ENCODE results near the gene INPP5D.

INPP5D gene

DNA sequence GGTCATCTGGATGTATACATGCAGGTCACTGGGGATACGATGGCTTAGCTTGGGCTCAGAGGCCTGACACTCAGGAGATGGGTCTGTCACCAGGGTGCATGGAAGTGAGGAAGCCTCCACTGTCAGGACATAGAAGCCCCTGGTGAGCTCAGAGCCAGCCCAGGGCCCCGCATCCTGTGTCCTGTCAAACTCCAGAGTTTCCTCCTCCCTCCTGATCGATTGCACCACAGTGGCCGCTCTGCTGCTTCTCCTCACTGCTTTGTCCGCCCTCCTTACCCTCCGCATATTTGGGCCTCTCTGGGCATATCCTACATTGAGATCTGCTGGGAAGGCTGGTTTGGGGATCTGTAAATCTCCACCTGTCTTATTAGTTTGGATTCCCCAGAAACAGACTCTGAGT is 153.8 kb downstream of the INPP5D start:
- DNase-seq = no peak

DNA sequence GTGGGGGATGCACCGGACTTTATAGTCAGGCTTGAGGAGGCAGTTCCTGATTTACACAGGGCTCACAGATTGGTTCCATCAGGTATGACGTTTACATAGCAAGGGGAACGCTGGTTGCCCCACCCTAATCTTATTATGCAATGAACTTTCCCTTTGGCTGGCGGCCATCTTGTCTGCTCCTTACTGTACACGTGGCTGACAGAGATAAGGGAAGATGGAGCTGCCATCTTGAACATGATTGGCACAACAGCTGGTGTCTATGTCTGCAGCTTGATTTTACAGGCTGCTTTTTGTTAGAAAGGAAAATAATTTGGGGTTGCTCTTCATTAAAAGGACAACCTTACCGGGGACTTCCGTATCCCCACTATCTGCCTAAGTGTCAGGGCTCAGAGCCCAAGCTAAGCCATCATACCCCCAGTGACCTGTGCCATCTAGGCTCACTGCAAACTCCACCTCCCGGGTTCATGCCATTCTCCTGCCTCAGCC is 157.8 kb downstream of the INPP5D start:
- no peak for DNase-seq

DNA sequence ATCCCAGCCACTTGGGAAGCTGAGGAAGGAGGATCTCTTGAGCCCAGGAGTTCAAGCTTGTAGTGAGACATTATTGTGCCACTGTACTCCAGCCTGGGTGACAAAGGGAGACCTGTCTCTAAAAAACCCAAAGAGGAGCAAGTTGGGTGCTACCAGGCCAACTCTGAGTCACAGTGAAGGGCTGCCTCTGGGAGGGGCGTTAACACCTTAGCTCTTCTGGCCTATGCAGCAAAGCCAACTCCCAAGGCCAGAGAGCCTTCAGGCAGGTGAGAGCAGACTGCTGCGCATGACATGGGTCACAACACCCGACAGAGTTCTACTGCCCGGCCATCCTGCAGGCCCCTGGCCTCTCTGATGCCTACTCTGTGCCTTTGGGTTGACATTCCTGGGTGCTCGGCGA is 158.7 kb downstream of the INPP5D start:
- DNase-seq = no peak

DNA sequence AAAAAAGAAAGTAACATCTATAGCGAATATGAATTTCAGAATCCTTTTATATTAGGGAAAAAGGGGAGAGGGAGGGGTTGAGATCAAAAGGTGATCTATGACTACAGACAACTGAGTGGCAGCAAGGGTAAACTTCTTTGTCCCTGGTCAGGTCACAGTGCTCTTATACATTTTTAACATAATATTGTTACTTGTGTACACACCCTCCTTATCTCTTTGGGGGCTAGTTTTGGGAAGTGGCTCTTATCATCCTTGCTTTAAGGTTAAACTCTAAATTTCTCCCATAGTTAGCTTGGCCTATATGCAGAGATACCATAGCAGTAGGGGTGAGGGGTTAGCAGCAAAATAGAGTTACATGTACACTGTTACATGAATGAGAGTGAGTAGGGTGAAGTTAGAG is 159.7 kb downstream of the INPP5D start:
- DNase-seq = no peak

DNA sequence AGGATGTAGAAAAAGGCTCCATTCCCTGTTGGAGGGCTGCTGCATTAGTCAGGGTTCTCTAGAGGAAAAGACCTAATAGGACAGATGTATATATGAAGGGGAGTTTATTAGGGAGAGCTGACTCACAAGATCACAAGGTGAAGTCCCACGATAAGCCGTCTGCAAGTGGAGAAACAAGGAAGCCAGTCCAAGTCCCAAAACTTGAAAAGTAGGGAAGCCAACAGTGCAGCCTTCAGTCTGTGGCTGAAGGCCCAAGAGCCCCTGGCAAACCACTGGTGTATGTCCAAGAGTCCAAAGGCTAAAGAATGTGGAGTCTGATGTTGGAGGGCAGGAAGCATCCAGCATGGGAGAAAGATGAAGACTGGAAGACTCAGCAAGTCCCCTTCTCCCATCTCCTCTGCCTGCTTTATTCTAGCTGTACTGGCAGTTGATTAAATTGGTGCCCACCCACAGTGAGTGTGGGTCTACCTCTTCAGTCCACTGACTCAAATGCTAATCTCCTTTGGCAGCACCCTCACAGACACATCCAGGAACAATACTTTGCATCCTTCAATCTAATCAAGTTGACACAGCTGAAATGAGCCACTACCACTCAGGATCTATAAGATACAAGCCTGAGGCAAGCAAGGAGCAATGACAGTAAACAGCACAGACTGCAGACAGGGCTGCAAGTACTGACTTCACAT is 161.4 kb downstream of the INPP5D start:
- peak; percentile 92 for DNase-seq

DNA sequence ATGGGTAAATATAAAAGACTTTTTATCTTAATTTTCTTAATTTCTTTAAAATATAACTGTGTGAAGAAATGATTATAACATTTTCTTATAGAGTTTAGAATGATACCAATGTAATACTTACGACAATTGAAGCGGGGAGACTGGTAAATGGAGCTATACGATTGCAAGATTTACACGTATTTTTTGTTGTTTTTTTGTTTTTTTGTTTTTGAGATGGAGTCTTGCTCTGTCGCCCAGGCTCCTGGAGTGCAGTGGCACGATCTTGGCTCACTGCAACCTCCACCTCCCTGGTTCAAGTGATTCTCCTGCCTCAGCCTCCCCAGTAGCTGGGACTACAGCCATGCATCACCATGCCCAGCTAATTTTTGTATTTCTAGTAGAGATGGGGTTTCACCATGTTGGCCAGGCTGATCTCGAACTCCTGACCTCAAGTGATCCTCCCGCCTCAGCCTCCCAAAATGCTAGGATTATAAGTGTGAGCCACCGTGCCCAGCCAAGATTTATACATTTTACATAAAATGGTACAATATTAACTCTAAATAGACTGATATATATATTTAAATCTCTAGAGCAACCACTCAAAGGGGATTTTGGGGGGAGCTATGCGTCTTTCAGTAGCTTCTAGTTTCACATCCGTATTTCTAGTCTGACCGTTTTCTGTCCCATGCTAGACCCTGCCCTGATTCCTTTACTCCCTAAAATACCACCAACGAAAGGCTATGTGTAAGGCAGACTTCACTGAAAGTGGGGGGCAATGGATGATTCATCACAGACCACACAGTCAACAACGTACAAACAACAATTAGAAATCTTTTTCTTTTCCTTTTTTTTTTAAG is 163.1 kb downstream of the INPP5D start:
- no peak for DNase-seq

DNA sequence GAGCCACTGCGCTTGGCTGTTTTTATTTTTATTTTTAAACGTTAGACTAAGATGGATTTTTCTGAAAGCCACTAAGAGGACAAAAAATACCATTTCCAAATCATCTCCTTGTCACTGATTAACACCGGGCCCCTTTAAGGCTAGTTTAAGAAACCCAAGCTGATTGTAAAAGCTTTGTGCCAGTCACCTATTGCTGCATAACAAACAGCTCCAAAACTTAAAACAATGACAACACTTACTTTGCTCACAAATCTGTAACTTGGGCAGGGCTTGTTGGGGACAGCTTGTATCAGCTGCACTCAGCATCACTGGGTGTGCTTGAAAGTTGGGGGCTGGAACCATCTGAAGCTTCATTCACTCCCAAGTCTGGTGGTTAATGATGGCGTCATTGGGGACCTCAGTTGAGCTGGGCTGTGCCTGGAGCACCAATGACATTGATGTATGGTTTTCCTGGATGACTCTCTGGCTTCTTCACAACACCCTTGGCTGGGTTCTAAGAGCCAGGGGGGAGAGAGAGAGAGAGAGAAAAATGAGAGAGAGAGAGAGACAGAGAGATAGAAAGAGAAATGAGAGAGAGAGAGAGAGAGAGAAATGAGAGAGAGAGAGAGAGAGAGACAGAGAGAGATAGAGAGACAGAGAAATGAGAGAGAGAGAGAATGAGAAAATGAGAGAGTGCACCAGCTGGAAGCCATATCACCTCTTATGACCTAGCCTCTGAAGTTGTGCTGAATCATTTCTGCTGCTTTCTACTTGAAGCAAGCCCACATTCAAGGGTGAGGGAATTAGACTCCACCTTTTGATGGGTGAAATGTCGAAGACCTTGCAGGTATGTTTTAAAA is 165.3 kb downstream of the INPP5D start:
- DNase-seq = no peak

DNA sequence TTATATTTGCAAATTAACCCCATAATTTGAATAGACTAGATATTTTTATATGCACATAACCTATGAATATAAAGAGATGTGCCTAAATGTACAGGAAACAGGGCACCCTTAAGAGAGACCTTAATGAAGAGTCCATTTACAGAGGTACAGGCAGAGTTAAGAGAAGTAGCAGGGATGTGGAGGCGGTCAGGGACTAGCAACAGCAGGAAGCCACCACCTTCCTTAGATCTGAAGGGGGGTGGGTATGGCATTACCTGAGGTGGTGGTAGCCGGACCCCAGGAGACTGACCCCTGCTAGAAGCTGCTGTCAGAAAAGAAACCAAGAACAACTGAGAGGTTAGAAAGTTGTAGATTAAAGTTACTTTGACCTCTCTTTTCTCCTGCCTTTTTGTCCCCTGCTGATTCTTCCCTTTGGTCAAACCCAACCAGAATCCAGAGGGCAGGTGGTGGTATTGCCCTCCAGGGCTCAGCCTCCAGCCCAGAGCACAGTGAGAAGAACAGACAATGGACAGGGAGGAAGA is 166.4 kb downstream of the INPP5D start:
- no peak for DNase-seq

DNA sequence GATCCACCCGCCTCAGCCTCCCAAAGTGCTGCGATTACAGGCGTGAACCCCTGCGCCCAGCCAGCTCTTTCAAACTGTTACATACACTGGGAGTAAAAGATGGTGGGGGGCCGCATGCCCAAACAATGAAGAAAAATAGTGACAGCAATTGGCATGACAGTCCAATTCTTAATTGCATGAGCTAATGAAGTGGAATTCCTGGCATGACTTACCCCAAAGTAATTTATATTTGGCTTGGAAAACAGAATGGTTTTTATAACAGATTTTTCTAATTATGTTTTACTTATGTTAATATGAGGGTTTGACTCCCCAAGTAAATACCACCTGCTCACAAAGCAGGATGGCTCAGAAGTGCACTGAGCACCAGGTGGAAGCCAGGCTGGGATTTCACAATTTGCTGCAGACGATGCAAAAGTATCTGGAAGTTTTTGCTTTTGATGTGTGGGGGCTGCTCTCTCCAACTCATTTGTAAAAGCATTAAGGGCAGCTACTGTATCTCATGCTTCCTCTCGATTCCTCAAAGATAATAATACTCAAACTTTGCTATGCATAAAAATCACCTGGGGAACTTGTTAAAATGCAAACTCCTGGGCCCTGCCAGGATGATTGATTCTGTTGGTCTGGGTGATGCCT is 167.3 kb downstream of the INPP5D start:
- DNase-seq = peak; percentile 43

DNA sequence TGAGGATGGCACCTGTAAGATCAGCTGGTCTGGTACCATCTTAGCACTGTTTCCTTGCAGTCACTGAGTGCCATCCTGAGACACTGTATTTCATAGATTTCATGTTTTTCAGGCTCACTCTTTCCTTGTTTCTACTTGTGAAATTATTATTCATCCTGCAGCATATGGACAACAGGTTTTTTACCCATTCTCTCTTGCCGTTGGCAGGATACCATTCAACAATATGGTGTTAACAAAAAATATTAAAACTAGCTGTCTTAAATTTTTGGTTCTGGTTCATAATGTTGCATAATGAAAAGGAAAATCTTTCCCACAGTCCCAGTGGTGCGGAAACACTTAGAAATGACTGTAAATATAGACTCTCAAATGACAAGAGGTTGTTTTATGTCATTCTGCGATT is 168.2 kb downstream of the INPP5D start:
- DNase-seq = peak; percentile 13

DNA sequence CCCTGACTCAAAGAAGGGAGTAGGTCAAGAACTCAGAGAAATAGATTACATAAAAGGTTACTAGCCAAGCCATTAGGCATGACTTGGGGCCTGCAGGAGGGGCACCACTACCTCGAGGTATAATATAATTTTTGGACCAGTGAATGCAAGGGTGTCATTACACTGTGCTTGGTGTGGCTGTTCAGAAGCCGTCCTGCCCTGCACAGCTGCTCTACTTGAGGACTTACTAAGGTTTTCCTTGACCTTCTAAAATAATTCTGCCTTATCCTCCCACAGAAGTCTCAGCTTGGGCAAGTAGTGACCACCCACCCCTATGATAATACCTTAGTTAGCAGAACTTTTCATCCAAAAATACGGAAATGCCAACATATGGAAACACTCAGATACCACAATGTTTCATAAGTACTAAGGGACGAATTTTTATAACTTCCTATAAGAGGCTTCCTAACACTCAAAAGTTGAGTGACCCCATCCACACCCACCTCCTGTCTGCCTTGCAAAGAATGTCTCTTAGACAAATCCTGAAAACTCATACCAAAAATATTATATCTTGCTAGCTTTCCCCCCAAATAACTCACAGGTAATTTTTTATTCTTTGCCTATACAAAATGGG is 173.6 kb downstream of the INPP5D start:
- no peak for DNase-seq

DNA sequence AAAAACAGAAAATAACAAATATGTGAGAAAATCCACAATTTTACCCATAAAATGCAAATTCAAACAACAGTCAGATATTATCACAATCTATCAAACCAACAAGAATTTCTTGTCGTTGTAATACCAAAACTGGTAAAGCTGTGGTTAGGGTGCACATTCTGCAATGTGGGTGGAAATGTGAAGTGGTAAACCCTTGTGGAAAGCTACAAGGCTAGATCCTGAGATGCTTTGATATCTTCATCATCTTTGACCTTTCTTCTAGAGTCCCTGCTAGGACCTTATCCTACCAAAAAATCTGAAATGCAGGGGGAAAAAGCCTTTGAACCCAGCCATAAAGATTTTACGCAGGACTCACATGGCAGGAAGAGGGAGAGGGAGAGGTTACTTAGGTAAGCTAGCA is 174.1 kb downstream of the INPP5D start:
- DNase-seq = no peak

DNA sequence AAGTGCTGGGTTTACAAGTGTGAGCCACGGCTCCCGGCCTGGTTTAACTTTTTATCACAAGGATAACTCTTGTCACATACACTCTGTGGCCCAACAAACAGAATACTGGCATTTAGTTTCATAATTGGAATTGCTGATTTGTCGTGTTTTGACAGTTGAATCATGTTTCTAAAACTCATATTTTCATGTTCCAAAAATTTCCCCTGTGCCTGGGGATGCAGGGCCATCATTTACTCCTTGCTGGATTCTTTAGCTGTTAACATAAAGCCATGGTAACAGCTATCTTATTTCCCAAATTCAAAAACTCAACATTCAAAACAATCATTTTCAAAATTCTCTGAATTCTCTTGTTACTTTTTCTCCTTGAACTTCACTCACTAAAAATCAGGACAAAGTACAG is 174.9 kb downstream of the INPP5D start:
- DNase-seq = no peak

DNA sequence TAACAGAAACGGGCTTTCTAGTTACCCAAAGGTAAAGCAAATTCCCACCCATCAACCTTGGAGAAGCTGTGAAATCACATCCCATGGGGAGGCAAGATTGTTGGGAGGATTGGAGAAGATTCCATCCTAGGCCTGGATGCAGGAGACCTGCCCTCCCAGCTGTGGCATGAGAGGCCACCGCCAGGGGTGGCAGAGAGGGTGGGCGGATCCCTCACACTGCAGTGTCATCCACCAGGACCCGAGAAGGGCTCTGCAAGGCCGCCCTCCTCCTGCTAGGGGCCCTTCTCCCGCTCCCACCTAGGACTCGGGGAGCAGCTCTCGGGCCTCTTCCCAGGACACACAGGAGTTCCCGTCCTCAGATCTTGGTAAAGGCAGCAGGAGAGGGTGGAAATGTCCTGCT is 175.8 kb downstream of the INPP5D start:
- no peak for DNase-seq

DNA sequence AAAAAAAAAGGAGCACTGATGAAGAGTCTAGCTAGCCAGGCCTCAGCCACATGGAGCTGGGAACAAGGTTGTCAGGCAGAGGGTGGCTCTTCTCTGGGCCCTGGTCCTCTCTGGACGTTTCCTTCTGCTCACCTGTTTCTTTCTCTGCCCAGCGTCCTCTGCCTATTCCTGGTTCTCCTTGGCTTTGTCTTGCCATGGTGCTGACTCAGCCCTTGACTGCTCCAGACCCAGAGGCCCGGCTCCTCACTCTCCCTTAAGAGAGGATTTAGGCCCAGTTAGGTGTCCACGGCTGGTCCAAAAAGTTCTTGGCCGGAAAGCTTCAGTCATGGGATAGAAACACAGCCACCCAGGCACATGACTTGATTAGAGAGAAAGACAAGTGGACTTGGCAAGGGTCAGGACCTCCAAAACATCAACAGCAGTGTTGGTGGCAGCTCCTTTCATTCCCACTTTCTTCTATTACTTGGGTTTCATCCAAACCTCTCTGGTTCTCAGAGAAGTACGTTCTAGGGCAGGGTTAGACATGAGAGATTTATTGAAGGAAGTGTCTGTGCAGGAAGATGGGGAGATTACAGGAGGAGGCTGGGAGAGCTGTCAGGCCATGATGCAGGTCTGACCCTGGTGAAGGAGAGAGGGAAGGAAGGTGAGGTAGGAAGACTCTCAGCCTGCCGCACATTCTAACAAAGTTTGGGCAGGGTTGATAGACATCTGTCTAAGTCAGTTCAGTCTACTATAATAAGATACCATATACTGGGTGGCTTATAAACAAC is 176.9 kb downstream of the INPP5D start:
- DNase-seq = no peak

DNA sequence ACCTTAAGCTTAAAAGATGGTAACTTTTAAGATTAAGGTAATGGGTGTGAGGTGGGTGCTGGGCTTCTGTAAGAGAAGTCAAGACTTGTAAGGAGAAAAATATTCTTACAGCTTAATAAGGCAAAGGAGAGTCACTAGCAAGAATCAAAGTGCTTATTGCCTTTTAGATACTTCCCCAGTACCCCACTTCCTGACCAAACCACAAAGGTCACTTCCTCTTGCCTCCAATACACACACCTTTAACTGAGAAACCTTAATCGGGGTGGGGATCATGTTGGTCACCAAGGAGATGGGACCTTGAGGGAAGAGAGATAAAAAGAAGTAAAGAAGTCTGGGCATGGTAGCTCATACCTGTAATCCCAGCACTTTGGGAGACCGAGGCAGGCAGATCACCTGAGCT is 180.8 kb downstream of the INPP5D start:
- no peak for DNase-seq

DNA sequence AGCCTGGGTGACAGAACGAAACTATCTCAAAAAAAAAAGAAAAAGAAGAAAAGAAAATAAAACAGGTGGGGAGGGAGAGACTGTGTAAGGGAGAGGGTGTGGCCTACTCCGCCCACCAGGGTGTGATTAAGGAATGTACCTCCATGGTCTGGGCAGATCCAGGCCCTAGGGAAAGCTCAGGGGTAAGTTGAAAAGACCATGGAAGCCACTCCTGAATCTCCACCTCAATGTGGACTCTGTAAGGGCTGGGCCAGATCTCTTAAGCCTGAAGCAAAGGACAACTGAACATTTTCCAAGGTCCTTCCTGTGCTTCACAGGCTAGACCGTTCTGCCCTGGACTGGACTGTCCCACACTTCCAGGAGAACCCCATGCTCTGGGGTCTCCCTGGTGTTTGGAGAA is 181.7 kb downstream of the INPP5D start:
- DNase-seq = no peak

DNA sequence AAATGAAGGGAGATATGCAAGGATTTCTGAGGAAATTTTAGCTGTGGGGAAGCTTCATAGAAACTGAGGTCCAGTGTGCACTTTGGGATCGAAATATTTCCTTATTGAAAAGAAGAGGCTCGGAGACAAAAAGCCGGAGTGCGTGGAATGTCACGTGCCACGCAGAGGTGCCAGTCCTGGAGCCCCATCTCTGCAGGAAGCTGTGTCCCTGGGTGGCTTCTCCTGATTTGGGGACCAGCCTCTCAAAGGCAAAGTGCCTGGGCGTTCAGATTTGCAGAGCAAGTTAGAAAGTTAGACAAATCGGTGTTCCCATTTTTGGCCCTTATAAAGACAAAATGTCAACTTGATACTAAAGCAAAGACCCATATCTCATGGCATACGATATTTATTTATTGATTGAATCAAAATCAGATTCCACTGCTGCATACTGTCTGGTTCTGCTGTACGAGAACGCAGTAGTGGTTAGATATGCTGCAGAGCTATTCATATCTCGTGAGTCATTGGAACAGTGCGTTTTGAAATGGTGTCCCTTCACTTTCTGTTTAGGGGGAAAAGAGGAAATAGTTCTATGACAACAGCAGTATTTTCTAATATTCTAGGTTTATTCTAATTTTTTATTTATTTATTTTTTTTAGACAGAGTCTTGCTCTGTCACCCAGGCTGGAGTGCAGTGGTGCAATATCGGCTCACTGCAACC is 182.2 kb downstream of the INPP5D start:
- DNase-seq = no peak

DNA sequence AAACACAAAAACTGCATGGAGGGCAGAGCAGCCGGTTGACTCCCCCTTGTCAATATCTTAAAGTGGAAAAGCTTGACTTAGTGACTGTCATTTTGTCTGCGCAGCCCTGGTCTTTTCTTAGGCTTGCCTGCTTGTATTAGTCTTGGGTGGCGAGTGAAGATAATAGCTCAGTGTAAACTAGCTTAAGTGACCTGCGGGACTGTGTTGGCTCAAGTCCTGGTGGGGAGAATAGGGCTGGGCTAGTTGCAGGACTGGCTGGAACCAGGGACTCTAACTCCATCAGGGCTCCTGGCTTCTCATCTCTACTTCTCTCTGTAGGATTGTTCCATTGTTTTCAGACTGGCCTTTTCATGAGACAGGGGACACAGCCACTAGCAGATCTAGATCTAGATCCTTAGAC is 183.2 kb downstream of the INPP5D start:
- DNase-seq = no peak

DNA sequence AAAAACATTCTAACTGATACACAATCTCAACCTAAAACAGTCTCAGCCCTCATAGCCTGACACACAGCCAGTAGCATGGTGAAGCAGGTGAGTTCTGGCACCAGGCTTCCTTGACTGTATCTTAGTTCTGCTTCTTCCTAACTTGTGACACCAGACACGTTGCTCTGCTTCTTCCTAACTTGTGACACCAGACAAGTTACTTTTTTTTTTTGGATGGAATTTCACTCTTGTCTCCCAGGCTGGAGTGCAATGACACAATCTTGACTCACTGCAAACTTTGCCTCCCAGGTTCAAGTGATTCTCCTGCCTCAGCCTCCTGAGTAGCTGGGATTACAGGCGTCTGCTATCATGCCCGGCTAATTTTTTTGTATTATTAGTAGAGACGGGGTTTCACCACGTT is 184.7 kb downstream of the INPP5D start:
- no peak for DNase-seq

DNA sequence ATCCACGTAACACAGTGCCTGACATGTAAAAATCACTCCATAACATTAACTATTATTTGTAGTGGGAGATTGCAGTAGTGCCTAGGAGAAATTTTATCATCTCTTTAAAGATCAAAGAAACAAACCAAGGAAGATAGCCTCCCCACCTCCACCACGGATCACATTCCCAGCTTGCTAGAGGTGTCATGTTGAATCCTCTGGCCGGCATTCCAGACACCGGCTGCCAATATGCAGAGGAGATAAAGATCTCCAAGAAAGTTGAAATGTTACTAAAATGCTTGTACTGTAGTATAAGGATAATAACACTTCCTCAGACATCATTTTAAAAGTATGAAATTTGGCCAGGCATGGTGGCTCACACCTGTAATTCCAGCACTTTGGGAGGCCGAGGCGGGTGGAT is 185.3 kb downstream of the INPP5D start:
- no peak for DNase-seq
